CD4-positive, alpha-beta T cell treated with Interleukin-10 for 1 hour (primary cell): Measurements from ENCODE around the gene LRPAP1.
"Not testable (repeated sequence)": the region's sequence is repeated elsewhere in the genome, so short reads cannot be mapped to it uniquely, and the experiment has no call there.

Experiments
- DNase-seq: peaks from one replicate; pipeline ENCODE4 v3.0.0-alpha.2; 2020

LRPAP1 gene

GRCh38 chr4:3470244-3471097 lies 61.8 kb downstream of the LRPAP1 start:
- no peak for DNase-seq

- DNase-seq: no peak
Observed at GRCh38 chr4:3469386-3470243, 62.6 kb downstream of the LRPAP1 start.

GRCh38 chr4:3468804-3469203 lies 63.4 kb downstream of the LRPAP1 start:
- no peak for DNase-seq

GRCh38 chr4:3468154-3468553 lies 64.1 kb downstream of the LRPAP1 start:
- no peak for DNase-seq

GRCh38 chr4:3467601-3468031 lies 64.6 kb downstream of the LRPAP1 start:
- DNase-seq: no peak

- no peak for DNase-seq
Observed at GRCh38 chr4:3466691-3467600, 65.3 kb downstream of the LRPAP1 start.

- DNase-seq: no peak
Observed at GRCh38 chr4:3465698-3466671, 66.2 kb downstream of the LRPAP1 start.

DNA sequence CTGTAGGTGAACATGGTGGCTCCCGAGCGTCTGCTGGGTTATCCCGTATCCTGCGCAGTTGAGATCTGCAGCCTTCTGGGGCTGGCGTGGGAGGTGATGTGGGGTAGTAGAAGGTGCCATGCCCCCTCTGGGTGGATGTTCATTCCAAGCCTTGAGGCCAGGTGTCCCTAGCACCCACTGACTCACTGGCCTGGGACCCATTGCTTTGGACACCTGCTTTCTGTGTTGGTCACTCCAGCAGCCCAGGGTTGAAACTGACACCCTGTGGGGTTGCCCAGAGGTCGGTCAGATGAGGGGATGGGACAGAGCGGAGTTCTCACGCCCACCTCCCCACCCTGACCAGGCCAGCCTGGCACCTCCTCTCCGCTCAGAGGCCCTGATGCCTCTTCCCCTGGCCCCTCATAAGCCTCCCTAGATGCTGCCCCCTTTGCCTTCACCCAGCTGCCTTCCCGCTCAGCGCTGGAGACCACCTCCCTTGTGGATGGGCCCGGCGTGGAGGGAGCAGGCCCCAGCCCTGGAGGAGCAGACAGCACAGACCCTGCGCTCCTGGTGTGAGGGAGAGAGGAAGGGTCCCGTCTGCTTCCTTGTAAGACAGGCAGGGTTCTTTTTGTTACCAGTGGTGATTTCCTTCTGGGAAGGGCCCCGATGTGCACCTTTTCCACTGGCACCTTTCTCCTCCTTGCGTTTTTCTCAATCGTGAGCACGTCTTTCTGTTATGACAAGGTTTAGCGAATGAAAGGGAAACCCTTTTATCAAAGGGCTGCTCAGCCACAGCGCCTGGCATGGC lies 67.1 kb downstream of the LRPAP1 start:
- DNase-seq: no peak

DNA sequence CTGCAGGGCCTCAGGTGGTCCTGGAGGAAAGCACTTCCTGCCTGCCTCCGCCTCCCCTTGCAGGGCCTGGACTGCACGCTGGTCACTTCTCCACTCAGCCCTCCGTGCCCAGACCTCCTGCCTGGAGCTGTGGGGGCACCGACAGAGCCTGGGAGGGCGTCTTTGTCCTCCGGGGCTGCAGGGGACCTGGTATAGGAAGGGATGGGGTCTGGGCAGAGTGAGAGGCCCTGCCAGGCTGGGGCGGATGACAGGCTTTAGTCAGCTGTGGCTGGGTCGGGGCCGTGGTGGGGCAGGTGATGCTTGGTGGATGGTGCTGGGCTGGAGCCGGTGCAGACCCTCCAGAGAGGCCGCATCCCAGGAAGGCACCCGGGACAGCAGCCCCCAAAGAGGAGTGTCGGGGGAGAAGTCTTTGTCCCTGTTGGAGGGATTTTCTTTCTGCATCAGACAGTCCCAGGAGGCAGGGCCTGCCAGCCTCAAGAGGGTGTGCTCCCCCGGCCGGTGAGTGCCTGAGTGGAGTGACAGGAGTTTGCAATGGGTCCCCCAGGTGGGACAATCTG lies 67.8 kb downstream of the LRPAP1 start:
- DNase-seq: no peak

- DNase-seq: no peak
Observed at GRCh38 chr4:3463556-3464348, 68.5 kb downstream of the LRPAP1 start.

- DNase-seq: no peak
Observed at GRCh38 chr4:3462790-3463415, 69.3 kb downstream of the LRPAP1 start, which contains the start of gene DOK7. Gene DOK7, plus strand, starts transcription at chr4:3463306. Its CDS starts 70 bp downstream, at chr4:3463376.

GRCh38 chr4:3462321-3462789 lies 69.9 kb downstream of the LRPAP1 start:
- no peak for DNase-seq

- DNase-seq: no peak
Observed at GRCh38 chr4:3461515-3462291, 70.5 kb downstream of the LRPAP1 start.

GRCh38 chr4:3460926-3461325 lies 71.3 kb downstream of the LRPAP1 start:
- DNase-seq: no peak

- DNase-seq: not testable (repeated sequence)
Observed at GRCh38 chr4:3459156-3459555, 73.1 kb downstream of the LRPAP1 start.

- DNase-seq: no peak
Observed at GRCh38 chr4:3458371-3458770, 73.9 kb downstream of the LRPAP1 start.

GRCh38 chr4:3455596-3455995 lies 76.6 kb downstream of the LRPAP1 start:
- DNase-seq: not testable (repeated sequence)
